ENCODE measurements around the gene BMP7. TPM values are rescaled to one million over a fixed set of nuclear protein-coding genes. Genes with fewer than 3 reads are reported as not detected.
"Not testable (repeated sequence)": the region's sequence is repeated elsewhere in the genome, so short reads cannot be mapped to it uniquely, and the experiment has no call there.

Gene BMP7
- total and polyA plus RNA-seq, 8 donors, result 0.67 to 22.4 (median 16.2) TPM

DNA sequence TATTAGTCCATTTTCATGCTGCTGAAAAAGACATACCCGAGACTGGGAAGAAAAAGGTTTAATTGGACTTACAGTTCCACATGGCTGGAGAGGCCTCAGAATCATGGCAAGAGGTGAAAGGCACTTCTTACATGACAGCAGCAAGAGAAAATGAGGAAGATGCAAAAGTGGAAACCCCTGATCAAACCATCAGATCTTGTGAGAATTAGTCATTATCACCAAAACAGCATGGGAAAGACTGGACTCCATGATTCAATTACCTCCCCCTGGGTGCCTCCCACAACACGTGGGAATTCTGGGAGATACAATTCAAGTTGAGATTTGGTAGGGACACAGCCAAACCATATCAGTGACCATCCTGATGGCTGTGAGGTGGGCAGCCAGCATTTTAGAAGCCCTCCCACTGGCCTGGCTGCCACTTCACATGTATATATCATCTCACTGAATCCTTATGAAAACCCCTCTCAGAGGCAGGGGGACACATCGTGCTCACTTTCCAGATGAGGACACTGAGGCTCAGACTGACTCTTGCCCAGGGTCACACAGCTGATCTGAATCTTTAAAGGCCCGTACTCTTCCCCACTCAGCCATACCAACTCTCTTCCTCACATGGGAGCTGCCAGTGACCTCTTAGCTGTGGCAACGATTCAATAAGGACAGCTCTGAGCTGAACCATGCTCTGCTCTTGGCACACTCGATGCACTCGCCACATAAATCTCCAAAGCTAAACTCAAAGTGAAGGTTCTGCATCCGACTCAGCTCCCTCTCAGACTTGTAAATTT, 25.7 kb downstream of the BMP7 start:
- Histone ChIP-seq H3K36me3 (no peaks in the 10 kb centered on the region), H3K4me1 (no peaks in the 10 kb centered on the region), H3K27ac (no peak overlapping the region), H3K9me3 (peaks cover 0 to 3% of the 10 kb centered on the region in 2 donors), H3K27me3 (peaks cover 0 to 30% of the 10 kb centered on the region in 2 donors), H3K4me3 (no peak overlapping the region)
- intact Hi-C loops (cut with DNase I), result no loop called here
- no peak for TF ChIP-seq CTCF (IDR thresholded peaks at IDR 0.05)
- DNase-seq (no peak), ATAC-seq (no peak)

DNA sequence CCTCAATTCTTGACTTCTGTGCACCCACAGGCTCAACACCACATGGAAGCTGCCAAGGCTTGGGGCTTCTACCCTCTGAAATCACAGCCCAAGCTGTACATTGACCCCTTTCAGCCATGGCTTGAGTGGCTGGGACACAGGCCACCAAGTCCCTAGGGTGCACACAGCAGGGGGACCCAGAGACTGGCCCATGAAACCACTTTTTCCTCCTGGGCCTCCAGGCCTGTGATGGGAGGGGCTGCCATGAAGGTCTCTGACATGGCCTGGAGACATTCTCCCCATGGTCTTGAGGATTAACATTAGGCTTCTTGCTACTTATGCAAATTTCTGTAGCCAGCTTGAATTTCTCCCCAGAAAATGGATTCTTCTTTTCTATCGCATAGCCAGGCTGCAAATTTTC, 26.7 kb downstream of the BMP7 start:
- H3K4me3 ChIP-seq; H3K27ac ChIP-seq; H3K36me3 ChIP-seq; ATAC-seq; DNase-seq; H3K9me3 ChIP-seq; intact Hi-C loops (cut with DNase I); H3K4me1 ChIP-seq: not testable (repeated sequence)
- H3K27me3 ChIP-seq, result peaks cover 0 to 36% of the 10 kb centered on the region in 2 donors

DNA sequence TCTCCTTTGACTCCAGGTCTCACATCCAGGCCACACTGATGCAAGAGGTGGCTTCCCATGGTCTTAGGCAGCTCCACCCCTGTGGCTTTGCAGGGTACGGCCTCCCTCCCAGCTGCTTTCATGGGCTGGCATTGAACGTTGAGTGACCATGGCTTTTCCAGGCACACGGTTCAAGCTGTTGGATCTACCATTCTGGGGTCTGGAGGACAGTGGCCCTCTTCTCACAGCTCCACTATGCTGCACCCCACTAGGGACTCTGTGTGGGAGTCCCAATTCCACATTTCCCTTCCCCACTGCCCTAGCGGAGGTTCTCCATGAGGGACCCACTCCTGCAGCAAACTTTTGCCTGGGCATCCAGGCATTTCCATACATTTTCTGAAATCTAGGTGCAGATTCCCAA, 27.1 kb downstream of the BMP7 start:
- DNase-seq, ATAC-seq: not testable (repeated sequence)

GRCh38 chr20:57238089-57238488, 28.4 kb downstream of the BMP7 start:
- no peaks in the 10 kb centered on the region for H3K36me3 ChIP-seq
- H3K4me1 ChIP-seq, result no peaks in the 10 kb centered on the region
- no peak overlapping the region for H3K4me3 ChIP-seq
- H3K27ac ChIP-seq, result no peak overlapping the region
- intact Hi-C loops (cut with DNase I), result no loop called here
- no peak for TF ChIP-seq CTCF (IDR thresholded peaks at IDR 0.05)
- peaks cover 0 to 3% of the 10 kb centered on the region in 2 donors for H3K9me3 ChIP-seq
- ATAC-seq, result no peak
- H3K27me3 ChIP-seq, result peaks cover 0 to 48% of the 10 kb centered on the region in 2 donors
- DNase-seq, result no peak

More for the DNA sequence above, 27.1 kb downstream of the BMP7 start:
- H3K36me3 ChIP-seq; H3K4me1 ChIP-seq; H3K27ac ChIP-seq; H3K9me3 ChIP-seq; intact Hi-C loops (cut with DNase I); H3K4me3 ChIP-seq: not testable (repeated sequence)
- H3K27me3 ChIP-seq, result peaks cover 0 to 40% of the 10 kb centered on the region in 2 donors

DNA sequence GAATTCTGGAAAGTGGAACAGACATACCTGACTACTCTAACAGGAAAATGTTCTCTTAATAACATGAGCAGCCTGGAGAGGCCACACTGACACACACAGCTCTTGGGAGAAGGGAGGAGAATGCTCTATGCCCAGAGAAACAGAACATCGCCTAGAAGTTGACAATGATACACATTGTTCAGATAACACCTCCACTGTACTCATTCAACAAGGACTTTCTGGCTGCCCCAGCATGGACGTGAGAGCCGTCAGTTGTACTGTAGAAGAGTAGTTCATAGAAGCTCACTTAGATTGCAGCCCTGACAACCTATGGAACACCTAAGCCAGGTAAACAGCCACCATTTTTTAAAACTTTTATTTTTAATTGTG, 28.9 kb downstream of the BMP7 start:
- H3K9me3 ChIP-seq, result peaks cover 0 to 3% of the 10 kb centered on the region in 2 donors
- no peak for TF ChIP-seq CTCF (IDR thresholded peaks at IDR 0.05)
- ATAC-seq, result no peak
- no peak overlapping the region for H3K27ac ChIP-seq
- no peak overlapping the region for H3K4me3 ChIP-seq
- H3K27me3 ChIP-seq, result peaks cover 0 to 50% of the 10 kb centered on the region in 2 donors
- H3K36me3 ChIP-seq, result no peaks in the 10 kb centered on the region
- intact Hi-C loops (cut with DNase I), result no loop called here
- no peak for DNase-seq
- H3K4me1 ChIP-seq, result no peaks in the 10 kb centered on the region

DNA sequence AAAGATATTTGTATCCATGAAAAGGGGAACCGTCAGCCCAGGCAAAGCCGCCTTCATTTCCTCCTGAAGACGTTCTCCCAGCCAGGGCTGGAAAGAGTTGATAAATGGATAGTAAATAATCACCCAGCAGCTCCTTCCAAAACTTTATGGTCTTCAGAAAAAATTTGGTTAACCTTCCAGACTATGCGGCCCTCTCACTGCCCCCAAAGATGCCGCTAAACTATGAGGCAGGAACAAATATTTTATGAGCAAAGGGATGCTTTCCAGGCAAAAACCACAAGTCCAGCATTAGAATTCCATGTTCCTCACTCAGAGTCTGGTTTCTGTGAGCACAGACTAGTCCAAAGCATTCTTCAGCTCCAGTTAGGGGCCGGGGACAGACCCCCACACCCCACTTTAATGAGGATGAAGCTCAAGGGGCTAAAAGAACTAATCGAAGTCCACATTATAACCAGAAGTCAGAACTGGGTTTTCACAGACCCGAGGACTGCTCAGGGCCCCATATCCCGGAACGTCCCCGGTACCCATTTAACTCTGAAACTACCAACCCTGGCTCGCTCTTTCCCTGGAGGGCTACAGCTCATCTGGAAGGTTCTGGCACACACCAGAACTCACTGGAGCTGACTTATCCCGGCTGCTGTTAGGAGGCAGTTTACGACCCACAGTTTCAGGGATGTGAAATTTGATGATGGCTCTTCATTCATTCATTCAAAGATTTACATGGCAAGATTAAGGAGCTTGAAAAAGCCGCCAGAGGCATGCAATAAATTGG, 29.4 kb downstream of the BMP7 start:
- intact Hi-C loops (cut with DNase I), result no loop called here
- H3K27ac ChIP-seq, result no peak overlapping the region
- ATAC-seq, result no peak

More for the DNA sequence above, 29.4 kb downstream of the BMP7 start:
- H3K4me1 ChIP-seq, result no peaks in the 10 kb centered on the region
- no peak for DNase-seq
- peaks cover 0 to 50% of the 10 kb centered on the region in 2 donors for H3K27me3 ChIP-seq
- no peaks in the 10 kb centered on the region for H3K36me3 ChIP-seq
- H3K9me3 ChIP-seq, result peaks cover 0 to 3% of the 10 kb centered on the region in 2 donors
- no peak for TF ChIP-seq CTCF (IDR thresholded peaks at IDR 0.05)
- H3K4me3 ChIP-seq, result no peak overlapping the region

Data from left lung (tissue), 10 donors.